GM18870 (cell line): ENCODE measurements around the gene ESYT3.
"Not testable (repeated sequence)": the region's sequence is repeated elsewhere in the genome, so short reads cannot be mapped to it uniquely, and the experiment has no call there.

Experiments used
- ATAC-seq: cut with Tn5 transposase; IDR thresholded peaks from one replicate; pipeline ENCODE4 v1.9.1; 2021; ENCODE audit warnings: moderate library complexity; ENCODE audit not compliant: unreplicated experiment

ESYT3 gene

GRCh38 chr3:138408751-138409570 lies 25.5 kb upstream of the ESYT3 start:
- no peak for ATAC-seq

DNA sequence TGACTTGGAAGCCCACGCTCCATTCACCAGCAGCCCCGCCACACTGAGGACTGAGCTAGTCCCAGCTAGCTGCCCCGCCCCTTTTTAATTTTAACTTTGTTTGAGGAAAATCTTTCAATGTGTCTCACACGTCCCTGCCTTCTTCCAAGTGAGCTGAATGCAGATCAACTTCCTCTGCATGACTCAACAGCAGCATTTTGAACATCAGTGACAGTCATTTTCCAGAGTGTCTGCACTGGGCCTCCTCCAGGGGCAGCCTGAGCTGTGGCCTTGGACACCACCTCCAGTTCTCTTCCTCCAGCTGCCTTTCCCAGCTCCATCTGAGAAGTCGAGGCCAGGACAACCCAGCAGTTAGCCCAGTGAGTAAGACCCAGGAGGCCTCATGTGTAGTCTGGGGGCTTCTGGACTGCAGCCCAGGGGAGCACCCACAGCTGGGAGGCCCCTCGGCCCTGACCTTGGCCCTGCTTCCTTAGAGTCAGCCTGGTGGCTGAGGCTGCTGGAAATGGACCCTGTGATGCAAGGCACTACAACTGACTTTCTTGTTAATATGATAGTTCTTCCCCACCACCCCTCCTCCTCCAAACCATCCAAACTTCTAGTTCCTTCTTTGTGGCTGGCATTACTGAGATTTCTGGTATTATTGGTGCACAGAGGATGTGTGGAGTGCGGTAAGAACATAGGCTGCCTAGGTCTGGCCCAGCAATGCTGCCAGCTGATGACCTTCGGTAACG lies 21.4 kb upstream of the ESYT3 start:
- ATAC-seq, result no peak

DNA sequence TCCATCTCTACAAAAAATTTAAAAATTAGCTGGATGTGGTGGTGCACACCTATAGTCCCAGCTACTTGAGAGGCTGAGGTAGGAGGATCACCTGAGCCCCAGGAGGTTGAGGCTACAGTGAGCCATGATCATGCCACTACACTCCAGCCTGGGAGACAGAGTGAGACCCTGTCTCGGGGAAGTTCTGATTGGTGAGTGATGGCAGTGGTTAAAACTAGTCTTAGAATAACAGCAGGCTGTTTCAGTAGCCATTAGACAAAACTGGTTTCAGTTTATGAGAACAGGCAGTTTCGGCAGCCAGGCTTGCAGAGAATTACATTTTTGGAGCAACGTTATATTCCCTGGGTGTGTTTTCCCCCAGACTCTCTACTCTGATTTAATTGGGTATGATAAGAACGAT lies 18.2 kb upstream of the ESYT3 start:
- not testable (repeated sequence) for ATAC-seq

DNA sequence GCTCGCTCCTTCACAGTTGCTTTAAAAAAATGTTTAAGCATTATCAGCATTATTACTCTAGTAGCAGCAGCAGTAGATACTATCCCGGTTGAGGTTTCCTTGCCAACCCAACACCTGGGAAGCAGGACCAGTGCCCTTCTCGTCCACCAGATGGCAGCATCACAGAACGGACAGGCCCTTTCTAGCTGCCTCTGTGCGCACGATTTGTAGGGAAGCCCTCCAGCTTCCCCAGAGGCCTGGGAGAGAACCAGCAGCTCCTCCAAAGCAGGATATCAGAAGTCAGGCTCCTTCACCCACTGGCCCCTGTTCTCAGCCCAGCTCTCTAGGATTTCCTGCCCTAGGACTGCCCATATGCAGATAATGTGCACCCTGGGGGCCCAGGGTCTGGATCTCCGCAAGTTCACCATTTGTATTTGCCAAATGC lies 16.8 kb upstream of the ESYT3 start:
- ATAC-seq, result peak; percentile 57

DNA sequence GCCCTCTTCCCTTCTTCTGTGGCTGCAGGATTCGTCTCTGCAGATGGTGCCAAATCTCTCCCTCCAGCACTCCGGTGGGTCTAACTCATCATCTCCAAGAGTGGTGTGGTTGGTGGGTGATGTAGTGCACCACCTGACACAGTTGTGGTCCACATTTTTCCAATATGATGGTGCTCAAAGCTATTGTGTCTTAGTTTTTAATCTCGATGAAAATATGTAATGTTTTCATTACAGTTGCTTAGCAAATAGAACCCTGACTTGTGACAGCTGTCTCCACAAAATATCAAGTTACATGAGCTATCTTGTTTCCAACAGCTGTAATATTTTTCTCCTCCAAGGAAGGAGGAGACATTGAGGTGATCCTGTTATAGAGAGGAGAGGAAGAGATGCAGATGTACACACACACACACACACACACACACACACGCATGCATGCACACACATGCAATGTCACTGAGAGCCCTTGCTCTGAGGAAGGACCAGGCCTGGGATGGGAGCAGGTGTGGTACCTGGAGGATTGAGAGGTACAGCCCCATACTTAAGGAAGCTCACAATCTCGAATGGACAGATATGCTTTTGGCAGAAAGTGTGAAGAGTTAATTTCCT lies 15.7 kb upstream of the ESYT3 start:
- no peak for ATAC-seq

GRCh38 chr3:138423316-138423715 lies 11.1 kb upstream of the ESYT3 start:
- ATAC-seq, result no peak

- no peak for ATAC-seq
Measured at GRCh38 chr3:138424323-138424722, 10.1 kb upstream of the ESYT3 start.

- ATAC-seq, result no peak
Measured at GRCh38 chr3:138426211-138426610, 8.2 kb upstream of the ESYT3 start.

GRCh38 chr3:138426754-138427153 lies 7.7 kb upstream of the ESYT3 start:
- not testable (repeated sequence) for ATAC-seq

DNA sequence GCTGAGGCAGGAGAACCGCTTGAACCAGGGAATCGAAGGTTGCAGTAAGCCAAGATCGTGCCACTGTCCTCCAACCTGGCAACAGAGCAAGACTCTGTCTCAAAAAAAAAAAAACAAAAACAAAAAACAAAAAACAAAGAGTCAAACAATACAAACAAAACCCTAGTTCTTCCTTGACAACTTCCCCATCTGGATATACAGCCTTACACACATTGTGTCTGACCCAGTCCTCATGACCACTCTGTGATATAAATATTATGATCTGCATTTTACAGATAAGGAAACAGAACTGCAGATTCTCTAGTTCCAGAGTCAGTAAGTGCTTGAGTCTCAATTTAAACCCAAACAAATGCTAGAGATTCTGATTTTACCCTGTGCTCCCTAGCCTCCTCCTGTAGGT lies 4.8 kb upstream of the ESYT3 start:
- no peak for ATAC-seq

DNA sequence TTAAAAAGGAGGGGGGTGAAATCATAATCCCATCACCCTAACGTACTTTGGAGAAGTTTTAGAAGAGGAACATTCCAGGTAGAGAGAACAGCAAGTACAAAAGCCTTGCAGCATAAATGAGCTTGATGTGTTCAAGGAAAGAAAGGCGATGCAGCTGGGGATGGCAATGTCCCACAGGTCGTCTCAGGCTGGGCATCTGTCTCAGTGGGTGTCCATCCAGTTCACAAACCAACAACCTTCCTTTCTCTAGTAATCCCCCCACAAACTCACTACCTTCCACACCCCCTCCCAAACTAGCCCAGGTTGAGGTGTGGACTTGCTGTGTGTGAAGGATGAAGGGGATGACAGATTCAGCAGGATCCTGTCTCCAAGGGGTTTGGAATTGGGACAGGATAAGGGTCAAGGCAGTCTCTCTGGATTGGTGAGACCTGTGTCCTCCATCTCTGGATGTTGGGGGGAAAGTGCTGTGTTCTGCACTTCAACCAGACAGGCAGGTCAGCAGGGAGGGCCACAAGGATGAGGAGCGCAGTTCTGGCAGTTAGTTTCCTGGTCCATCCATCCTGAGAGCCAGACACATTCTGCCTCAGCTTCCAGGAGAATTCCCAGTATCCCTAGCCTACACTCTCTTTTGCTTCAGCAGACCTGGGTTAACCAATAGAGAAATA lies 1.7 kb upstream of the ESYT3 start:
- ATAC-seq, result no peak

GRCh38 chr3:138433892-138434275 lies 532 bp upstream of the ESYT3 start:
- ATAC-seq, result no peak

DNA sequence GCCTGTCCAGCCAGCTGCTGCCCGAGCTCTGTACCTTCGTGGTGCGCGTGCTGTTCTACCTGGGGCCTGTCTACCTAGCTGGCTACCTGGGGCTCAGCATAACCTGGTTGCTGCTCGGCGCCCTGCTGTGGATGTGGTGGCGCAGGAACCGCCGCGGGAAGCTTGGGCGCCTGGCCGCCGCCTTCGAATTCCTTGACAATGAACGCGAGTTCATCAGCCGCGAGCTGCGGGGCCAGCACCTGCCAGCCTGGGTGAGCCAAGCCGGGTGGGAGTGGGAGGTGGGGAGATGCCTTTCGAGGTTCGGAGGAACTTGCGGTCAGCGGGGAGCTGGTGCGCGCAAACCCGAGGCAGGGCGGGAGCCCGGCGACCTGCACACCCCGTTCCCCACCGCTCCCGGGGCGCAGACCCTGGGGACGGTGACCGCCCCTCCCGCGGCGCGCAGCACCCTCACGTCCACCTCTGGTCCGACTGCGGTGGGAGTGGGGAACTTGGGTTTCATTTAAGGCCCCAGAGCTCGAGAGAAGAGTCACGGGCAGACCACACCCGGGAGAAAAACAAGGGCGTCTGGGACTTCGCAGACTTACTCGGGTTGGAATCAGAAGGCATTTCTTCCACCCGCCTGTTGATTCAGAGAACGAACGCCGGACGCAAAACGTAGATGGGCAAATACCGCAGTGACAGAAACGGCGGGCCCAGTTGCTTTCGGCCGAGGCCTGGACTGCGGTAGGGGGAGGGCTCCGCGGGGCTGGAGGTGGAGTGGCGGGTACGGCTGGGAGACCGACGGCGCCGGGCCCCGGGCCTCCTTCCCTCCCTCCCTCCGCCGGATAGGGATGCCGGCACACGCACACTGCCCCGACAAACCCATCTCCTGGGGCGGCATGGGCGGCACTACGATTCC lies 708 bp downstream of the ESYT3 start:
- ATAC-seq, result no peak

- ATAC-seq, result no peak
Measured at GRCh38 chr3:138435840-138436239, 1.4 kb downstream of the ESYT3 start.

DNA sequence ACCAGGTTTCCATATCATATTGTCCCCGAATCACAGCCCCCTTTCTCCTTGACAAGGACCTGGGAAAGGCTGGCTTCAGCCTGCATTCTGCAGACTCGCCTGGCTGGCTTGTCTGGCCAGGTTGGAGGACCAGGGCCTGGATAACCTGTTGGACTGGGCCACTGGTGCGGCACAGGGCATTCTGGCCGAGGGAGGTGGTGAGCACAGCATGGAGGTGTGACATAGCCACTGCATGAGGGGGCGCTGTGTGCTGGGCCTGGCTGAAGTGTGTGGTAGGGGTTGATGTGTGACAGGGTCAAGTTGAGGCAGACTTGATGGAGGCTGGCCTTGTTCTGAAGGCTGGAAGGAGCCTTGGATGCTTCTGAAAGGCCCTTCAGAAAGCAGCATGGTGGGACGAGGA lies 2.9 kb downstream of the ESYT3 start:
- ATAC-seq, result no peak

DNA sequence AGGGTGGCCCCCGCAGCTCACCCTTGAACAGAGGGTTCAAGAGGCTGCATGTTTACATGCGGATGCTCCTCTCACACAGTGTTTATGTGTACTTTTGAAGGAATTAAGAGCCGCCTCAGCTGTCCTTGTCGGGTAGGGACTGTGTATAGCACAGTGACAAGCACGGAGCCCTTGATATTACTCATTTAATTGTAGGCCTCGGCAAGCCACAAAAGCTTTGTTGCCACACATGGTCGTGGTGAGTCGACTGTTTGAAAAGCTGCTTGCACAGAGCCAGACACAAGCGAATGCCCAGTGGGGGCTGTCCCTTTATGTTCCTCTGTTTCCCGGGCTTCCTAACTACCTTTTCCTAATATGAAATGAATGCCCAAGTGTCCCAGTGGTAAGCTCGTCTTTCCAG lies 4.5 kb downstream of the ESYT3 start:
- no peak for ATAC-seq

DNA sequence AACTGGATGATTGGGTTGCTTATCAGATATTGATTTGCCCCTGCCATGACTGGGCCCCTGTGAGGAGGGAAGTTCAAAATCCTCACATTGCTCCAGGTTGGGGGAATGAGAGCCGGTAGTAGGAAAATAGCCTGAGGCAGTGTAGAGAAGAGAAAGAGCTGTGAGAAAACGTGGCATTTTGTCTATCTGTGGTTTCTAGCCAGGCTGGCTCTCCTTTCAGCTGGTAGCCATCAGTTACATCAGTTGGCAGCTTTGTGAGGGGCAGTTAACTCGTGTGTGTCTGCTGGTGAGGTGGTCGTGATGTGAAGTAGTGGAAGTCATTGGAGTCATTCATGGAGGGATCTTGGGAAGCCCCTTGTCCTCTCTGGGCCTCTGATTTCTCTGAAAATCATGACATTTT lies 5.2 kb downstream of the ESYT3 start:
- no peak for ATAC-seq

GRCh38 chr3:138440121-138440521 lies 5.7 kb downstream of the ESYT3 start:
- ATAC-seq, result no peak

- no peak for ATAC-seq
Measured at GRCh38 chr3:138440596-138440995, 6.2 kb downstream of the ESYT3 start.

- no peak for ATAC-seq
Measured at GRCh38 chr3:138441256-138441655, 6.8 kb downstream of the ESYT3 start.
